Mucosa of gallbladder (tissue), 1 donor: ENCODE results near the gene MYOCD. TPM values are rescaled to one million over a fixed set of nuclear protein-coding genes. Genes with fewer than 3 reads are reported as not detected.

Experiments used
- total RNA-seq: library from RNA; stranded (reverse); gene quantifications from one replicate; pipeline ENCODE4 v1.2.1, GENCODE V29; 2021
- donor health status: DM: no; HTN: no; CAD: no.

The MYOCD gene
- total RNA-seq, 1 donor from 2014 or later = 37.3 TPM

Other genes starting within 250 kb of the MYOCD start
- gene ARHGAP44, start 123.6 kb downstream of the MYOCD start, total RNA-seq = 40.9 TPM